ENCODE results near the gene YIPF3. TPM values are rescaled to one million over a fixed set of nuclear protein-coding genes. Genes with fewer than 3 reads are reported as not detected.

YIPF3 gene
- total RNA-seq, 4 donors from 2014 or later = 64.1 to 135 (median 83.7) TPM

GRCh38 chr6:43524483-43524961 lies 7.8 kb upstream of the YIPF3 start:
- TF ChIP-seq CTCF (IDR thresholded peaks at IDR 0.05; ENCODE audit: low read depth) = no peak

- no peak for TF ChIP-seq CTCF (IDR thresholded peaks at IDR 0.05; ENCODE audit: low read depth)
These were observed 6.6 kb upstream of the YIPF3 start for GRCh38 chr6:43523284-43523683.

- no peak for TF ChIP-seq CTCF (IDR thresholded peaks at IDR 0.05; ENCODE audit: low read depth)
These were observed 6.0 kb upstream of the YIPF3 start for GRCh38 chr6:43522547-43523261.

- TF ChIP-seq CTCF (IDR thresholded peaks at IDR 0.05; ENCODE audit: low read depth) = no peak
These were observed 5.1 kb upstream of the YIPF3 start for GRCh38 chr6:43521836-43522235.

GRCh38 chr6:43520097-43520496 lies 3.4 kb upstream of the YIPF3 start:
- TF ChIP-seq CTCF (IDR thresholded peaks at IDR 0.05; ENCODE audit: low read depth) = no peak

GRCh38 chr6:43517505-43518357 lies 1.0 kb upstream of the YIPF3 start:
- TF ChIP-seq CTCF (IDR thresholded peaks at IDR 0.05; ENCODE audit: low read depth) = no peak

GRCh38 chr6:43516367-43516696 lies 394 bp downstream of the YIPF3 start:
- no peak for TF ChIP-seq CTCF (IDR thresholded peaks at IDR 0.05; ENCODE audit: low read depth)
